Myocyte (in vitro differentiated cells): ENCODE results near the gene PHKA1. TPM values are rescaled to one million over a fixed set of nuclear protein-coding genes. Genes with fewer than 3 reads are reported as not detected.
"Not testable (repeated sequence)": the region's sequence is repeated elsewhere in the genome, so short reads cannot be mapped to it uniquely, and the experiment has no call there.

ENCODE experiments used
- DNase-seq: peaks from one replicate; pipeline ENCODE4 v3.0.0-alpha.2; 2012; ENCODE audit warnings: low read depth
- total RNA-seq: library from RNA; depleted of rRNA; stranded (reverse); fragments of >200 nt; gene quantifications from 2 replicates; pipeline ENCODE4 v1.2.3, GENCODE V29; 2014

The PHKA1 gene
- total RNA-seq, 1 donor from 2014 or later: 11.9 TPM

GRCh38 chrX:72669508-72669907, 44.6 kb downstream of the PHKA1 start:
- DNase-seq: not testable (repeated sequence)

- no peak for DNase-seq
Measured at GRCh38 chrX:72666451-72666850, 47.7 kb downstream of the PHKA1 start.

GRCh38 chrX:72663737-72664136, 50.4 kb downstream of the PHKA1 start:
- DNase-seq: no peak

- no peak for DNase-seq
Measured at GRCh38 chrX:72662020-72662747, 51.9 kb downstream of the PHKA1 start.

- DNase-seq: peak; percentile 12
Measured at GRCh38 chrX:72659723-72660122, 54.4 kb downstream of the PHKA1 start.

- no peak for DNase-seq
Measured at GRCh38 chrX:72652082-72652481, 62.0 kb downstream of the PHKA1 start.

- no peak for DNase-seq
Measured at GRCh38 chrX:72644946-72645345, 69.2 kb downstream of the PHKA1 start.

GRCh38 chrX:72641611-72642010, 72.5 kb downstream of the PHKA1 start:
- no peak for DNase-seq

GRCh38 chrX:72635930-72636329, 78.2 kb downstream of the PHKA1 start:
- no peak for DNase-seq

- DNase-seq: no peak
Measured at GRCh38 chrX:72634331-72634730, 79.8 kb downstream of the PHKA1 start.

GRCh38 chrX:72630185-72630584, 83.9 kb downstream of the PHKA1 start:
- DNase-seq: no peak

GRCh38 chrX:72624194-72624593, 89.9 kb downstream of the PHKA1 start:
- DNase-seq: no peak

GRCh38 chrX:72621625-72622485, 92.3 kb downstream of the PHKA1 start:
- peak; percentile 4 for DNase-seq

- DNase-seq: no peak
Measured at GRCh38 chrX:72621163-72621562, 92.9 kb downstream of the PHKA1 start.

- DNase-seq: peak; percentile 61
Measured at GRCh38 chrX:72620550-72621145, 93.5 kb downstream of the PHKA1 start.

- no peak for DNase-seq
Measured at GRCh38 chrX:72609313-72609712, 104.8 kb downstream of the PHKA1 start.

GRCh38 chrX:72604705-72605104, 109.4 kb downstream of the PHKA1 start:
- DNase-seq: no peak

GRCh38 chrX:72604112-72604511, 110.0 kb downstream of the PHKA1 start:
- DNase-seq: no peak

- not testable (repeated sequence) for DNase-seq
Measured at GRCh38 chrX:72591038-72591437, 123.1 kb downstream of the PHKA1 start.

GRCh38 chrX:72584163-72584562, 129.9 kb downstream of the PHKA1 start:
- DNase-seq: no peak

GRCh38 chrX:72576141-72576894, 137.8 kb downstream of the PHKA1 start:
- peak; percentile 2 for DNase-seq
